Psoas muscle (tissue), 8 donors: Measurements from ENCODE around the gene ARHGAP8. TPM values are rescaled to one million over a fixed set of nuclear protein-coding genes. Genes with fewer than 3 reads are reported as not detected.

Source experiments
- ATAC-seq, 4 donors: fragments of 200-7000 bp; cut with Tn5 transposase; one replicate each; pipeline ENCODE4 v1.9.1; 2020; ENCODE audit warnings: moderate library complexity in 3 of 4, mild to moderate bottlenecking in 2 of 4
- DNase-seq, 2 donors: peaks; one replicate each; pipeline ENCODE4 v3.0.0-alpha.2; 2020
- H3K27ac ChIP-seq: fragments of 200-600 bp; one replicate; pipeline ENCODE4 v1.8.0; 2022
- H3K27me3 ChIP-seq, 3 donors: fragments of 200-600 bp in 1 of 3; one replicate each; pipeline versions ENCODE4 v1.6.1 to v1.8.0; 2013 to 2022; ENCODE audit warnings: low read length in 2 of 3, mild to moderate bottlenecking in 2 of 3, moderate library complexity in 1 of 3; ENCODE audit not compliant: insufficient read depth in 3 of 3
- H3K36me3 ChIP-seq, 2 donors: fragments of 200-600 bp in 1 of 2; one replicate each; pipeline versions ENCODE4 v1.6.1 to v1.8.0; 2013 to 2022; ENCODE audit warnings: low read depth in 1 of 2, mild to moderate bottlenecking in 1 of 2, moderate library complexity in 1 of 2; ENCODE audit not compliant: insufficient read depth in 1 of 2
- H3K4me1 ChIP-seq: fragments of 200-600 bp; one replicate; pipeline ENCODE4 v1.8.0; 2022
- H3K4me3 ChIP-seq: fragments of 200-600 bp; one replicate; pipeline ENCODE4 v1.8.0; 2022; ENCODE audit warnings: mild to moderate bottlenecking
- H3K9me3 ChIP-seq: fragments of 200-600 bp; one replicate; pipeline ENCODE4 v1.8.0; 2022
- CTCF ChIP-seq: fragments of 200-600 bp; IDR thresholded peaks from one replicate; pipeline ENCODE4 v1.8.0; 2022; ENCODE audit warnings: antibody characterized with exemption
- WGBS, 3 donors: extraction: QIAGEN DNeasy Blood & Tissue Kit; methylation state at CpG; one replicate each; pipeline versions ENCODE4 v1.1.6 to v1.1.7; 2013; 5-methylcytosine and 5-hydroxymethylcytosine counted together
- intact Hi-C, 2 donors: fragments of 100-400 bp; cut with DNase I; formaldehyde crosslinking; loops; one replicate each; pipeline versions ENCODE4 v1.11.0 to v1.14.2; 2022
- polyA plus RNA-seq, 3 donors: library from polyadenylated mRNA; stranded (reverse); fragments of 200-250 nt; gene quantifications; one replicate each; pipeline ENCODE4 v1.2.3, GENCODE V29; 2013
- total RNA-seq, 4 donors: library from RNA; stranded (reverse); fragmentation: NEBNext Ultra II Directional in 2 of 4; extraction: Animal tissue kit (Norgen Biotek cat#: 25700) in 2 of 4; gene quantifications; one replicate each; pipeline versions ENCODE4 v1.2.1 to v1.2.4, GENCODE V29; 2021 to 2023
- donor health status: healthy with polysubstance abuse.
- donor health status: DM: no; HTN: no; CAD: no; lungs with moderate emphysema.
- donor health status: Bipolar disorder and iron deficiency.
- donor health status: healthy.
- donor health status: DM: yes; HTN: yes; CAD: no.
- donor health status: DM: no; HTN: no; CAD: no.
- donor health status: DM: no; HTN: no; CAD: no.
- donor health status: DM: yes; HTN: yes; CAD: no.

ARHGAP8 gene
- total and polyA plus RNA-seq, 7 donors, result 0.14 TPM; not detected in 6

- Histone ChIP-seq H3K4me1 (no peaks in the 10 kb centered on the region), H3K9me3 (no peaks in the 10 kb centered on the region), H3K27me3 (peaks cover 2 to 55% (median 19%) of the 10 kb centered on the region in 3 donors), H3K36me3 (no peaks in the 10 kb centered on the region), H3K27ac (no peak overlapping the region), H3K4me3 (no peak overlapping the region)
- WGBS, 3 donors, result 11 to 12% (median 11%) methylated on average over 28 to 29 of the region's 29 CpGs
- DNase-seq (no peak), ATAC-seq (no peak)
- TF ChIP-seq CTCF, result no peak
- intact Hi-C loops, result no loop called here
Measured at GRCh38 chr22:44753189-44754042, 1.0 kb downstream of the ARHGAP8 start.

DNA sequence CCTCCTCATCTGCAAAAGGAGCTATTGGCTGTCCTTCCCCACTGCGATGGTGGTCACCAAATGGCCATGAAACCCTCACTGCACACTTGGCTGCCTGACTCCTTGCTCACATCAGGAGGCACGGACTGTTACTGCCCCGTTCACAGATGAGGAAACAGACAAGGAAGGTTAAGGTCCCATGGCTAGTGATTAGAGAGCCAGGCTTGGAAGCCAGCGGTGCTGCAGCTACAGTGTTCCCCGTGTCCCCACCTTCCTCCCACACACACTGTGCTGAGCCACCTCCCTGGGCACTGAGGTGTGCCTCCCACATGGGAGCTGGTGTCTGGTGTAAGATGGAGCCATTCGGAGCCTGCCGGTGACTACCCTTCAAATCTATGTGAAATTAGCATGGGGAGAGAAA lies 2.6 kb downstream of the ARHGAP8 start:
- 46 to 60% (median 47%) methylated on average over 7 of the region's 7 CpGs for WGBS, 3 donors
- TF ChIP-seq CTCF, result no peak
- Histone ChIP-seq H3K27ac (no peak overlapping the region), H3K9me3 (no peaks in the 10 kb centered on the region), H3K4me1 (no peaks in the 10 kb centered on the region), H3K4me3 (no peak overlapping the region), H3K27me3 (peaks cover 2 to 57% (median 19%) of the 10 kb centered on the region in 3 donors), H3K36me3 (no peaks in the 10 kb centered on the region)
- ATAC-seq (no peak), DNase-seq (no peak)
- intact Hi-C loops, result no loop called here

- ATAC-seq (no peak), DNase-seq (no peak)
- no peak for TF ChIP-seq CTCF
- Histone ChIP-seq H3K9me3 (no peaks in the 10 kb centered on the region), H3K27me3 (peaks cover 2 to 57% (median 19%) of the 10 kb centered on the region in 3 donors), H3K27ac (no peak overlapping the region), H3K4me3 (no peak overlapping the region), H3K4me1 (no peaks in the 10 kb centered on the region), H3K36me3 (no peaks in the 10 kb centered on the region)
- WGBS, 3 donors, result 26 to 31% (median 31%) methylated on average over 6 of the region's 6 CpGs
- intact Hi-C loops, result no loop called here
Measured at GRCh38 chr22:44755417-44755816, 3.0 kb downstream of the ARHGAP8 start.

DNA sequence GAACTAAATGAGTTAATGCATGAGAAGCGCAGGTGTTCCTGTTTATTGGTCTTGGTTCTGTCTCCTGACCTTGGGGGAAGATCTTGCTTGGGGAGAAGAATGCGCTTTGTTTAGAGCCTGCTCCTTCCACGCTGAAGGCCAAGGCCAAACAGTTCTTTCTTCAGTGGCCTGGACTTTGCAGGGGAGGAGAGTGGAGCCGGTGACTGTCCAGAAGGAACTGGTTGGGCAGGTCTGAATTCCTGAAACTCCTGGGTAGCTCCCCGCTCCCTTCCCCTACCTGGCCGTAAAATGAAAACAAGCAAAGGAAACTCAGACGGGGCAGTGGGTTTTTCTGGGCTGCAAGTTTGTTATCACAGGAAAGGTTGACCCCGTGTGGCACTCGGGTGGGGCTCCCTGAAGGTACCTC lies 3.6 kb downstream of the ARHGAP8 start:
- 61 to 68% (median 64%) methylated on average over 9 of the region's 9 CpGs for WGBS, 3 donors

More for the DNA sequence above, 3.6 kb downstream of the ARHGAP8 start:
- Histone ChIP-seq H3K4me1 (no peaks in the 10 kb centered on the region), H3K27me3 (peaks cover 0 to 51% (median 17%) of the 10 kb centered on the region in 3 donors), H3K9me3 (no peaks in the 10 kb centered on the region), H3K4me3 (no peak overlapping the region), H3K27ac (no peak overlapping the region), H3K36me3 (no peaks in the 10 kb centered on the region)
- TF ChIP-seq CTCF, result no peak
- ATAC-seq (no peak), DNase-seq (no peak)
- intact Hi-C loops, result no loop called here
